GM12865 (cell line): ENCODE results near the gene TSPEAR.

Experiments
- DNase-seq: peaks from one replicate; pipeline ENCODE4 v3.0.0; 2010; ENCODE audit warnings: low read depth
- H3K4me3 ChIP-seq: 2 replicates; pipeline ENCODE4 v1.5.1; 2011; ENCODE audit warnings: mild to moderate bottlenecking, low read depth, low read length, control low read depth
- CTCF ChIP-seq: IDR thresholded peaks from 2 replicates; pipeline ENCODE4 v1.5.1; 2011; ENCODE audit warnings: low read length, control low read depth, low read depth, inconsistent platforms; ENCODE audit not compliant: insufficient read depth; ENCODE audit errors: missing control alignments

Gene TSPEAR

GRCh38 chr21:44449473-44450363 is 261.7 kb downstream of the TSPEAR start:
- no peak for DNase-seq
- H3K4me3 ChIP-seq = no peak overlapping the region
- no peak for TF ChIP-seq CTCF

GRCh38 chr21:44448651-44449131 is 262.7 kb downstream of the TSPEAR start:
- TF ChIP-seq CTCF = no peak
- no peak for DNase-seq
- no peak overlapping the region for H3K4me3 ChIP-seq
